ENCODE data around the gene RCC2.

- no peak for TF ChIP-seq EP300 (IDR thresholded peaks at IDR 0.05)
- TF ChIP-seq, protein P1, sequence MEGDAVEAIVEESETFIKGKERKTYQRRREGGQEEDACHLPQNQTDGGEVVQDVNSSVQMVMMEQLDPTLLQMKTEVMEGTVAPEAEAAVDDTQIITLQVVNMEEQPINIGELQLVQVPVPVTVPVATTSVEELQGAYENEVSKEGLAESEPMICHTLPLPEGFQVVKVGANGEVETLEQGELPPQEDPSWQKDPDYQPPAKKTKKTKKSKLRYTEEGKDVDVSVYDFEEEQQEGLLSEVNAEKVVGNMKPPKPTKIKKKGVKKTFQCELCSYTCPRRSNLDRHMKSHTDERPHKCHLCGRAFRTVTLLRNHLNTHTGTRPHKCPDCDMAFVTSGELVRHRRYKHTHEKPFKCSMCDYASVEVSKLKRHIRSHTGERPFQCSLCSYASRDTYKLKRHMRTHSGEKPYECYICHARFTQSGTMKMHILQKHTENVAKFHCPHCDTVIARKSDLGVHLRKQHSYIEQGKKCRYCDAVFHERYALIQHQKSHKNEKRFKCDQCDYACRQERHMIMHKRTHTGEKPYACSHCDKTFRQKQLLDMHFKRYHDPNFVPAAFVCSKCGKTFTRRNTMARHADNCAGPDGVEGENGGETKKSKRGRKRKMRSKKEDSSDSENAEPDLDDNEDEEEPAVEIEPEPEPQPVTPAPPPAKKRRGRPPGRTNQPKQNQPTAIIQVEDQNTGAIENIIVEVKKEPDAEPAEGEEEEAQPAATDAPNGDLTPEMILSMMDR (IDR thresholded peaks at IDR 0.05): no peak
Observed at GRCh38 chr1:17397910-17398695, 41.4 kb downstream of the RCC2 start.

Measured in ovary (tissue), 3 donors.